ENCODE results near the gene LRBA. TPM values are rescaled to one million over a fixed set of nuclear protein-coding genes. Genes with fewer than 3 reads are reported as not detected.

The LRBA gene
- total RNA-seq, 1 donor from 2014 or later = 66.2 TPM

- no peak for TF ChIP-seq CTCF (IDR thresholded peaks at IDR 0.05; ENCODE audit: unreplicated experiment)
- no peak overlapping the region for H3K27ac Mint-ChIP-seq
- no peaks in the 10 kb centered on the region for H3K36me3 Mint-ChIP-seq
- no peak for DNase-seq (ENCODE audit: low spot score in 2 of 2, unreplicated experiment in 2 of 2)
- H3K4me3 Mint-ChIP-seq = no peak overlapping the region
- H3K9me3 Mint-ChIP-seq = no peaks in the 10 kb centered on the region
- H3K27me3 Mint-ChIP-seq (ENCODE audit: low read depth) = peaks cover 50% of the 10 kb centered on the region
- peaks cover 36% of the 10 kb centered on the region for H3K4me1 Mint-ChIP-seq
Measured at GRCh38 chr4:150577796-150578195, 437.3 kb downstream of the LRBA start.

- Mint-ChIP-seq H3K36me3 (no peaks in the 10 kb centered on the region), H3K4me1 (peaks cover 26% of the 10 kb centered on the region), H3K4me3 (no peak overlapping the region), H3K27ac (no peak overlapping the region), H3K27me3 (ENCODE audit: low read depth) (peaks cover 19% of the 10 kb centered on the region), H3K9me3 (no peaks in the 10 kb centered on the region)
- no peak for DNase-seq (ENCODE audit: low spot score in 2 of 2, unreplicated experiment in 2 of 2)
- no peak for TF ChIP-seq CTCF (IDR thresholded peaks at IDR 0.05; ENCODE audit: unreplicated experiment)
Measured at GRCh38 chr4:150574678-150575077, 440.4 kb downstream of the LRBA start.

GRCh38 chr4:150573534-150573933, 441.6 kb downstream of the LRBA start:
- peaks cover 7% of the 10 kb centered on the region for H3K27me3 Mint-ChIP-seq (ENCODE audit: low read depth)
- TF ChIP-seq CTCF (IDR thresholded peaks at IDR 0.05; ENCODE audit: unreplicated experiment) = no peak
- no peak overlapping the region for H3K27ac Mint-ChIP-seq
- H3K4me3 Mint-ChIP-seq = no peak overlapping the region
- no peak for DNase-seq (ENCODE audit: low spot score in 2 of 2, unreplicated experiment in 2 of 2)
- H3K36me3 Mint-ChIP-seq = no peaks in the 10 kb centered on the region
- H3K4me1 Mint-ChIP-seq = peaks cover 21% of the 10 kb centered on the region
- H3K9me3 Mint-ChIP-seq = no peaks in the 10 kb centered on the region

GRCh38 chr4:150572704-150573504, 442.2 kb downstream of the LRBA start:
- no peak for TF ChIP-seq CTCF (IDR thresholded peaks at IDR 0.05; ENCODE audit: unreplicated experiment)
- H3K4me1 Mint-ChIP-seq = peaks cover 21% of the 10 kb centered on the region
- H3K9me3 Mint-ChIP-seq = no peaks in the 10 kb centered on the region
- no peak overlapping the region for H3K27ac Mint-ChIP-seq
- H3K4me3 Mint-ChIP-seq = no peak overlapping the region
- H3K36me3 Mint-ChIP-seq = no peaks in the 10 kb centered on the region
- no peak for DNase-seq (ENCODE audit: low spot score in 2 of 2, unreplicated experiment in 2 of 2)
- peaks cover 5% of the 10 kb centered on the region for H3K27me3 Mint-ChIP-seq (ENCODE audit: low read depth)

GRCh38 chr4:150570862-150571261, 444.2 kb downstream of the LRBA start:
- Mint-ChIP-seq H3K9me3 (no peaks in the 10 kb centered on the region), H3K27ac (no peak overlapping the region), H3K4me3 (no peak overlapping the region), H3K36me3 (no peaks in the 10 kb centered on the region), H3K4me1 (peaks cover 19% of the 10 kb centered on the region), H3K27me3 (ENCODE audit: low read depth) (peaks cover 3% of the 10 kb centered on the region)
- TF ChIP-seq CTCF (IDR thresholded peaks at IDR 0.05; ENCODE audit: unreplicated experiment) = no peak
- DNase-seq (ENCODE audit: low spot score in 2 of 2, unreplicated experiment in 2 of 2) = no peak
